ENCODE data around the gene RHOA. TPM values are rescaled to one million over a fixed set of nuclear protein-coding genes. Genes with fewer than 3 reads are reported as not detected.

The RHOA gene
- total RNA-seq, 3 donors from 2014 or later = 358 to 430 (median 419) TPM

- peak; percentile 2 for ATAC-seq
- Histone ChIP-seq H3K4me1 (ENCODE audit: low read depth) (peaks cover 18% of the 10 kb centered on the region), H3K4me3 (no peak overlapping the region), H3K36me3 (ENCODE audit: low read depth) (peaks cover 5% of the 10 kb centered on the region), H3K9me3 (no peaks in the 10 kb centered on the region)
- no peak for TF ChIP-seq CTCF (IDR thresholded peaks at IDR 0.05)
- peak in 2 of 3 donors; percentile 44 to 62 for DNase-seq
- intact Hi-C loops (cut with DNase I, micrococcal nuclease) = no loop called here
These were observed 4.3 kb upstream of the RHOA start for GRCh38 chr3:49415931-49416601.

- H3K4me3 ChIP-seq = no peak overlapping the region
- intact Hi-C loops (cut with DNase I, micrococcal nuclease) = no loop called here
- no peak for ATAC-seq
- H3K36me3 ChIP-seq (ENCODE audit: low read depth) = peaks cover 5% of the 10 kb centered on the region
- no peak for TF ChIP-seq CTCF (IDR thresholded peaks at IDR 0.05)
- DNase-seq = no peak
- H3K4me1 ChIP-seq (ENCODE audit: low read depth) = peaks cover 29% of the 10 kb centered on the region
- no peaks in the 10 kb centered on the region for H3K9me3 ChIP-seq
These were observed 3.0 kb upstream of the RHOA start for GRCh38 chr3:49414753-49415152.

GRCh38 chr3:49413338-49413734 is 1.6 kb upstream of the RHOA start:
- Histone ChIP-seq H3K36me3 (ENCODE audit: low read depth) (peaks cover 5% of the 10 kb centered on the region), H3K4me3 (no peak overlapping the region), H3K4me1 (ENCODE audit: low read depth) (peaks cover 38% of the 10 kb centered on the region), H3K9me3 (no peaks in the 10 kb centered on the region)
- ATAC-seq = no peak
- TF ChIP-seq CTCF (IDR thresholded peaks at IDR 0.05) = no peak
- intact Hi-C loops (cut with DNase I, micrococcal nuclease) = no loop called here
- no peak for DNase-seq

- Histone ChIP-seq H3K4me1 (ENCODE audit: low read depth) (peaks cover 38% of the 10 kb centered on the region), H3K9me3 (no peaks in the 10 kb centered on the region), H3K36me3 (ENCODE audit: low read depth) (peaks cover 5% of the 10 kb centered on the region), H3K4me3 (peak overlapping the region; percentile 90)
- ATAC-seq = no peak
- intact Hi-C loops (cut with DNase I, micrococcal nuclease) = no loop called here
- no peak for TF ChIP-seq CTCF (IDR thresholded peaks at IDR 0.05)
- DNase-seq = no peak
These were observed 1.0 kb upstream of the RHOA start for GRCh38 chr3:49412632-49413337.

GRCh38 chr3:49411535-49411967 is 225 bp downstream of the RHOA start:
- intact Hi-C loops (cut with DNase I, micrococcal nuclease) = no loop called here
- Histone ChIP-seq H3K4me1 (ENCODE audit: low read depth) (peaks cover 44% of the 10 kb centered on the region), H3K9me3 (no peaks in the 10 kb centered on the region), H3K36me3 (ENCODE audit: low read depth) (peaks cover 5% of the 10 kb centered on the region), H3K4me3 (peak overlapping the region; percentile 90)
- ATAC-seq (peak; percentile 44), DNase-seq (peak; percentile 61 to 83 (median 81))
- TF ChIP-seq CTCF (IDR thresholded peaks at IDR 0.05) = no peak
